Measurements from ENCODE around the gene PLXND1. TPM values are rescaled to one million over a fixed set of nuclear protein-coding genes. Genes with fewer than 3 reads are reported as not detected.

PLXND1 gene
- total RNA-seq, 1 experiment from 2014 or later: 47.3 TPM

DNA sequence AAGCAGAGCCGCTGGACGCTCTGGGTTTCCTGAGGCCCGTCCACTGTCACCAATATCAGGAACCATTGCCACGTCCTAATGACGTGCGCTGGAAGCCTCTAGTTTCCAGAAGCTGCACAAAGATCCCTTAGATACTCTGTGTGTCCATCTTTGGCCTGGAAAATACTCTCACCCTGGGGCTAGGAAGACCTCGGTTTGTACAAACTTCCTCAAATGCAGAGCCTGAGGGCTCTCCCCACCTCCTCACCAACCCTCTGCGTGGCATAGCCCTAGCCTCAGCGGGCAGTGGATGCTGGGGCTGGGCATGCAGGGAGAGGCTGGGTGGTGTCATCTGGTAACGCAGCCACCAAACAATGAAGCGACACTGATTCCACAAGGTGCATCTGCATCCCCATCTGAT is 74.8 kb downstream of the PLXND1 start:
- H3K9me3 ChIP-seq (ENCODE audit: control insufficient read depth in 1 of 2, insufficient read depth in 1 of 2, low read depth in 1 of 2, low read length in 2 of 2): no peaks in the 10 kb centered on the region
- no peaks in the 10 kb centered on the region for H3K9me2 ChIP-seq (ENCODE audit: insufficient read depth)
- no peaks in the 10 kb centered on the region for H3K36me3 ChIP-seq (ENCODE audit: control insufficient read depth in 1 of 2, insufficient read depth in 2 of 2, low read length in 2 of 2)
- RAD21 ChIA-PET (ENCODE audit: low non-redundant PET in 1 of 2, low total read pairs in 2 of 2, uncharacterized antibody in 2 of 2, unreplicated experiment in 2 of 2): no interaction called here
- POLR2A ChIA-PET: no interaction called here
- ATAC-seq (no peak), DNase-seq (ENCODE audit: low read depth, low spot score) (no peak)
- peaks cover 0 to 4% of the 10 kb centered on the region in 2 experiments; a peak in 1 of 4 replicates for H3K4me1 ChIP-seq (ENCODE audit: control insufficient read depth in 1 of 2, insufficient read depth in 2 of 2, low read length in 2 of 2)
- no peak overlapping the region for H3K9ac ChIP-seq (ENCODE audit: low read length)
- H2AFZ ChIP-seq (ENCODE audit: low read depth, low read length, poor library complexity, severe bottlenecking): no peak overlapping the region
- H3K4me3 ChIP-seq (replicated peaks in 1 of 2; ENCODE audit: low read depth in 1 of 2, low read length in 2 of 2): no peak overlapping the region
- no peak overlapping the region for H3K4me2 ChIP-seq (ENCODE audit: low read length)
- H3K27ac ChIP-seq (ENCODE audit: low read depth, low read length): no peak overlapping the region
- no TSS peak for BruUV-seq (replicated peaks)
- no peaks in the 10 kb centered on the region for H3K27me3 ChIP-seq (ENCODE audit: insufficient read depth, low read length)
- H3K79me2 ChIP-seq (ENCODE audit: insufficient read depth, low read length): no peaks in the 10 kb centered on the region
- intact Hi-C loops (cut with micrococcal nuclease): no loop called here
- no peaks in the 10 kb centered on the region for H4K20me1 ChIP-seq (ENCODE audit: insufficient read depth)
- TF ChIP-seq POLR2A (IDR thresholded peaks at IDR 0.05; ENCODE audit: borderline replicate concordance, extremely low read depth, insufficient read depth, insufficient read length) (no peak), RAD21 (IDR thresholded peaks at IDR 0.05; ENCODE audit: low read depth) (no peak), ELF1 (IDR thresholded peaks at IDR 0.05; ENCODE audit: borderline replicate concordance, low read depth) (no peak), EZH2 (IDR thresholded peaks at IDR 0.05) (no peak), ATF3 (IDR thresholded peaks at IDR 0.05) (no peak), SP1 (IDR thresholded peaks at IDR 0.05; ENCODE audit: low read depth) (no peak), EZH2phosphoT487 (IDR thresholded peaks at IDR 0.05; ENCODE audit: borderline replicate concordance) (no peak), CEBPB (IDR thresholded peaks at IDR 0.05; ENCODE audit: low read depth) (no peak), FOSL1 (IDR thresholded peaks at IDR 0.05; ENCODE audit: low read depth) (no peak), YY1 (IDR thresholded peaks at IDR 0.05; ENCODE audit: extremely low read depth, insufficient replicate concordance, low read depth, low read length) (no peak), ZFX (IDR thresholded peaks at IDR 0.05) (no peak), CBX3 (IDR thresholded peaks at IDR 0.05; ENCODE audit: low read depth) (no peak), POLR2AphosphoS5 (IDR thresholded peaks at IDR 0.05; ENCODE audit: low read depth, low read length) (no peak), CTCF (IDR thresholded peaks at IDR 0.05 in 2 of 3, conservative IDR thresholded peaks at IDR 0.05 in 1 of 3; ENCODE audit: borderline replicate concordance in 1 of 3, insufficient read depth in 1 of 3, low read depth in 2 of 3, low read length in 2 of 3) (no peak)
- TF ChIP-seq, protein P1, sequence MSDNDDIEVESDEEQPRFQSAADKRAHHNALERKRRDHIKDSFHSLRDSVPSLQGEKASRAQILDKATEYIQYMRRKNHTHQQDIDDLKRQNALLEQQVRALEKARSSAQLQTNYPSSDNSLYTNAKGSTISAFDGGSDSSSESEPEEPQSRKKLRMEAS (IDR thresholded peaks at IDR 0.05): no peak
- CTCF ChIA-PET: no interaction called here

All from HCT116 (cell line).